ENCODE data around the gene OSGIN1. TPM values are rescaled to one million over a fixed set of nuclear protein-coding genes. Genes with fewer than 3 reads are reported as not detected.

Gene OSGIN1
- total RNA-seq, 1 donor = 6.6 TPM

- H3K4me3 ChIP-seq (ENCODE audit: low read depth, low read length) = no peak overlapping the region
- DNase-seq (ENCODE audit: low read depth) = no peak
- TF ChIP-seq CTCF (IDR thresholded peaks at IDR 0.05; ENCODE audit: insufficient read depth, low read length) = no peak
Observed at GRCh38 chr16:84003038-84003437, 50.0 kb downstream of the OSGIN1 start.

DNA sequence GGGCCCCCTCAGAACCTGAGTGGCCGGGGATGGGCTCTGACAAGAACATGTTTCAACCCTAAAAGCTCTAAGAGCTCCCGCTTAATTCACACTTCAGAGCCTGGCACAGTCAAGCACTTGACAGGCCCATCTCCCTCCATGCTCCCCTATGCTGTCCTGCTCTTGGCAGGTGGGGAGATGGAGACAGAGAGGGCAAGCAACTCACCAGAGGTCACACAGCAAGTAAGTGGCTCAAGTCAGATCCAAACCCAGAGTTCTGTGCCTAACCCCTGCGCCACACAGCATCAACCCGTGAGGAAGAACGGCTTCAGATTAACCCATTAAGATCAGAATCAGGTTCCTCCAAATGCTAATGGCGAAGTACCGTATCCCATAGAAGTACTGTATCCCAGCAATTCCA is 51.4 kb downstream of the OSGIN1 start:
- TF ChIP-seq CTCF (IDR thresholded peaks at IDR 0.05; ENCODE audit: insufficient read depth, low read length) = no peak
- no peak overlapping the region for H3K4me3 ChIP-seq (ENCODE audit: low read depth, low read length)
- DNase-seq (ENCODE audit: low read depth) = no peak

- no peak for DNase-seq (ENCODE audit: low read depth)
- H3K4me3 ChIP-seq (ENCODE audit: low read depth, low read length) = no peak overlapping the region
- TF ChIP-seq CTCF (IDR thresholded peaks at IDR 0.05; ENCODE audit: insufficient read depth, low read length) = no peak
Observed at GRCh38 chr16:84005391-84005790, 52.4 kb downstream of the OSGIN1 start.

DNA sequence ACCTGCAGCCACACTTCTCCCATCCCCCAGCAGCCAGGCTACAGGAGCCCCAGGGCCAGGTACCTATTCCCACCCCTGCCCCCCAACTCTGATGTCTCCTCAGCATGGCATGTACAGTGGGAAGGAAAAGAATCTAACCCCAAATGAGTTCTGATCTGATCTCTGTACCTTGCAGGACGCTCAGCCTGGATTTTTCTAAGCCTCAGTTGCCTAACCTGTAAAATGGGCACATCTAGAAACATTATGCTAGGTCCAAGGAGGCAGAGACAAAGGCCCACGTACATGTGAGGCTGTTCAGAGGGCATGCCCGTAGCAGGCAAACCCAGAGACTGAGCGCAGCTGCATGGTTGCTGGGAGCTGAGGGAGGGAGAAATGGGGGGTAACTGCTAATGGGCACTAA is 54.5 kb downstream of the OSGIN1 start:
- no peak for TF ChIP-seq CTCF (IDR thresholded peaks at IDR 0.05; ENCODE audit: insufficient read depth, low read length)
- no peak overlapping the region for H3K4me3 ChIP-seq (ENCODE audit: low read depth, low read length)
- DNase-seq (ENCODE audit: low read depth) = no peak

GRCh38 chr16:84007965-84008364 is 54.9 kb downstream of the OSGIN1 start:
- no peak overlapping the region for H3K4me3 ChIP-seq (ENCODE audit: low read depth, low read length)
- no peak for DNase-seq (ENCODE audit: low read depth)
- TF ChIP-seq CTCF (IDR thresholded peaks at IDR 0.05; ENCODE audit: insufficient read depth, low read length) = no peak

- H3K4me3 ChIP-seq (ENCODE audit: low read depth, low read length) = no peak overlapping the region
- DNase-seq (ENCODE audit: low read depth) = no peak
- no peak for TF ChIP-seq CTCF (IDR thresholded peaks at IDR 0.05; ENCODE audit: insufficient read depth, low read length)
Observed at GRCh38 chr16:84009282-84009681, 56.2 kb downstream of the OSGIN1 start.

DNA sequence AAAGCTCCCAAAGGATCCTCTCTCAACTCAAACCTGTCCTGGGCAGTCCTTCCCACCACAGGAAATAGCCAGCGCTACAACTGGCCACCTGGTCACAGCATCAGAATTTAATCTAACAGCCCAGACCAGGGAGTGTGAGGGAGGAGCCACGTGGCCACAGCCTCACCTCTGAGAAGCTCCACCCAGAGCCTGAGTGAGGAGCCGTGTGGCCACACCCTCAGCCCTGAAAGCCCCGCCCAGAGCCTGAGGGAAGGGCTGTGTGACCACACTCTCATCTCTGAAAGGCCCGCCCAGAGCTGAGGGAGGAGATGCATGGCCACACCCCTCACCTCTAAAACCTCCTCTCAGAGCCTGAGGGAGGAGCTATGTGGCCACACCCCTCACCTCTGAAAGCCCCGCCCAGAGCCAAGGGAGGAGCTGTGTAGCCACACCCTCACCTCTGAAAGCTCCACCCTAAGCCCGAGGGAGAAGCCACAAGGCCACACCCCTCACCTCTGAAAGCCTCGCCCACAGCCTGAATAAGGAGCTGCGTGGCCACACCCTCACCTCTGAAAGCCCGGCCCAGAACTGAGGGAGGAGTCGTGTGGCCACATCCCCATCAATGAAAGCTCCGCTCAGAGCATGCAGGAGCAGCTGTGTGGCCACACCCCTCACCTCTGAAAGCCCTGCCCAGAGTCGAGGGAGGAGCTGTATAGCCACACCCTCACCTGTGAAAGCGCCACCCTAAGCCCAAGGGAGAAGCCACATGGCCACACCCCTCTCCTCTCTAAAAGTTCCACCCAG is 60.9 kb downstream of the OSGIN1 start:
- TF ChIP-seq CTCF (IDR thresholded peaks at IDR 0.05; ENCODE audit: insufficient read depth, low read length) = no peak

More for the DNA sequence above, 60.9 kb downstream of the OSGIN1 start:
- H3K4me3 ChIP-seq (ENCODE audit: low read depth, low read length) = no peak overlapping the region
- no peak for DNase-seq (ENCODE audit: low read depth)

All from fibroblast of the aortic adventitia (primary cell).